Endometrium (tissue), 2 donors: ENCODE results near the gene HOXC11.

Experiments
- FAIRE-seq: peaks from 2 replicates; lab custom pipeline; 2012; peaks lifted over from hg19 to GRCh38; lab: Jason Lieb, UNC
- donor health status: control.
- donor health status: control.

HOXC11 gene

GRCh38 chr12:53942467-53942997 lies 30.4 kb upstream of the HOXC11 start:
- FAIRE-seq = no peak

- FAIRE-seq = no peak
Observed at GRCh38 chr12:53944209-53944608, 28.7 kb upstream of the HOXC11 start.

- FAIRE-seq = no peak
Observed at GRCh38 chr12:53944907-53945847, 27.7 kb upstream of the HOXC11 start.

- FAIRE-seq = no peak
Observed at GRCh38 chr12:53947743-53948142, 25.2 kb upstream of the HOXC11 start.

GRCh38 chr12:53948650-53949593 lies 24.0 kb upstream of the HOXC11 start:
- FAIRE-seq = no peak

- no peak for FAIRE-seq
Observed at GRCh38 chr12:53949631-53950436, 23.1 kb upstream of the HOXC11 start.

GRCh38 chr12:53950437-53950773 lies 22.5 kb upstream of the HOXC11 start:
- no peak for FAIRE-seq

GRCh38 chr12:53950789-53951576 lies 21.9 kb upstream of the HOXC11 start:
- FAIRE-seq = no peak

- no peak for FAIRE-seq
Observed at GRCh38 chr12:53951577-53952334, 21.2 kb upstream of the HOXC11 start.

- FAIRE-seq = no peak
Observed at GRCh38 chr12:53952335-53952694, 20.6 kb upstream of the HOXC11 start.

GRCh38 chr12:53952871-53953734 lies 19.8 kb upstream of the HOXC11 start:
- no peak for FAIRE-seq

GRCh38 chr12:53953831-53954693 lies 18.9 kb upstream of the HOXC11 start:
- no peak for FAIRE-seq

- FAIRE-seq = no peak
Observed at GRCh38 chr12:53954694-53955035, 18.3 kb upstream of the HOXC11 start, which contains the start of gene HOXC12. Gene HOXC12, plus strand, starts transcription at chr12:53954903. Its CDS starts 27 bp downstream, at chr12:53954930.

GRCh38 chr12:53955036-53955775 lies 17.7 kb upstream of the HOXC11 start:
- FAIRE-seq = no peak

GRCh38 chr12:53955776-53956250 lies 17.1 kb upstream of the HOXC11 start:
- FAIRE-seq = no peak

- FAIRE-seq = no peak
Observed at GRCh38 chr12:53956251-53956887, 16.6 kb upstream of the HOXC11 start.
